C4-2B (cell line): ENCODE results near the gene CDKN1B.

Experiments used
- ZFX ChIP-seq: fragments of 450-650 bp; IDR thresholded peaks from 2 replicates; pipeline ENCODE4 v1.6.1; 2017
- TF ChIP-seq, protein P1 (sequence below): fragments of 450-650 bp; conservative IDR thresholded peaks from 2 replicates; pipeline ENCODE4 v1.5.1; 2017; ENCODE audit warnings: mild to moderate bottlenecking

GRCh38 chr12:12725086-12725955 lies 8.2 kb downstream of the CDKN1B start:
- TF ChIP-seq, protein P1, sequence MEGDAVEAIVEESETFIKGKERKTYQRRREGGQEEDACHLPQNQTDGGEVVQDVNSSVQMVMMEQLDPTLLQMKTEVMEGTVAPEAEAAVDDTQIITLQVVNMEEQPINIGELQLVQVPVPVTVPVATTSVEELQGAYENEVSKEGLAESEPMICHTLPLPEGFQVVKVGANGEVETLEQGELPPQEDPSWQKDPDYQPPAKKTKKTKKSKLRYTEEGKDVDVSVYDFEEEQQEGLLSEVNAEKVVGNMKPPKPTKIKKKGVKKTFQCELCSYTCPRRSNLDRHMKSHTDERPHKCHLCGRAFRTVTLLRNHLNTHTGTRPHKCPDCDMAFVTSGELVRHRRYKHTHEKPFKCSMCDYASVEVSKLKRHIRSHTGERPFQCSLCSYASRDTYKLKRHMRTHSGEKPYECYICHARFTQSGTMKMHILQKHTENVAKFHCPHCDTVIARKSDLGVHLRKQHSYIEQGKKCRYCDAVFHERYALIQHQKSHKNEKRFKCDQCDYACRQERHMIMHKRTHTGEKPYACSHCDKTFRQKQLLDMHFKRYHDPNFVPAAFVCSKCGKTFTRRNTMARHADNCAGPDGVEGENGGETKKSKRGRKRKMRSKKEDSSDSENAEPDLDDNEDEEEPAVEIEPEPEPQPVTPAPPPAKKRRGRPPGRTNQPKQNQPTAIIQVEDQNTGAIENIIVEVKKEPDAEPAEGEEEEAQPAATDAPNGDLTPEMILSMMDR = no peak
- TF ChIP-seq ZFX = peak; percentile 49
